Activated CD8-positive, alpha-beta memory T cell treated with anti-CD3 and anti-CD28 coated beads for 48 hours (primary cell): Measurements from ENCODE around the gene ESR2.

ENCODE experiments used
- DNase-seq, 3 experiments: peaks; one replicate each; pipeline ENCODE4 v3.0.0-alpha.2; 2020; ENCODE audit warnings: low read depth in 2 of 3, low spot score in 2 of 3

The ESR2 gene

GRCh38 chr14:64092940-64093339 lies 201.2 kb downstream of the ESR2 start:
- no peak for DNase-seq

DNA sequence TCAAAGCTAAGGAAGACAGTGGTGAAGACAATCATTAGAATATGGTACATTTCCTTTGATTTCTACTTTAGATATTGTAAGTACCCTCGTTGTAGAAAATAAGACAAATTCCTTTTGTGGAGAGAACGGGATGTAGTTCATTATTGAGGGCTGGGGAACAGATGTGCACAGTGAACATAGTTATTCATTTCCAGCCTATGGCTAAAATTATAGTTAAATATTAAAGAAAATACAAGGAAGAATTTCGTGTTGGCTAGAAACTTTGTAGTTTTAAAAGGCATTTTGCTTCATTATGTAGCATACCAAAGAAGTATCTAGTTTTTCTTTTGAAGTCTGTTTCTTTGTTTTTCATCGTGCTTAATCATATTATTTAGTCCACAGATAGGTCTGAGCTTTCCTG lies 201.8 kb downstream of the ESR2 start:
- no peak for DNase-seq

- DNase-seq: no peak
Measured at GRCh38 chr14:64091217-64091616, 203.0 kb downstream of the ESR2 start.

DNA sequence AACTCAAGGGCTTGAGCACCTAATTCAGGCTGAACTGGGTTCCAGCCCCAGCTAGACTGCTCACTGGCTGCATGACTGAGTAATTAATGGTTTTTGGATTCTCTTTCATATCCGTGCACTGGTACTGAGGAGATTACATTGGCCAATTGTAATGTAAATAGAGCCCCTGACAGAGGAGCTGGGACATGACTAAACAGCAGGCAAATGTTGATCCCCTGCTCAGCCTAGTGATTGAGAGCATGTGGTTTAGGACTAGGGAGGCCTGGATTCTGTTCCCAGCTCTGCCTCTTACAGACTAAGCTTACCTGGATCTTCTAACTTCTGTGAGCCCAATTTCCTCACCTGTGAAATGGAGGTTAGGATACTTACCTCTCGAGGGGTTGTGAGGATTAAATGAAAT lies 204.3 kb downstream of the ESR2 start:
- DNase-seq: no peak

- no peak for DNase-seq
Measured at GRCh38 chr14:64088647-64088964, 205.6 kb downstream of the ESR2 start.

DNA sequence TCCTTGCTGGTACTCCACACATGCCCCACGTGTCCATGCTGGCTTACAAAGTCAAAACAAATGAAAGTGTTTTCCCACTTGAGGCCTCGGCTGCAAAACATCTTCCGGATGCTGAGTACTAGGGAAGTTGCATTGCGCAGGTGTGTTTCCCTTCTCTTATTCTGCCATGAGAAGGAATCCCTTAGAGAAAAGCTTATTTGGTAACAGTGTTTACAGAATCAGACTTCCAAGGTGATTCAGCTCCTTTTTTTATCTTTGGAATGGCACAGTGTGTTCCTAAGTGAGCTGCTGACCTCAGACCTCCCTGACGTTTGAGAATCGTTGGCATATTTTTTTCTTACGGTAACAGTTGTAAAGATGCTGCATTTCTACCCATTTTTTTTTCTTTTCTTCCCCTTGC lies 211.3 kb downstream of the ESR2 start:
- no peak for DNase-seq

DNA sequence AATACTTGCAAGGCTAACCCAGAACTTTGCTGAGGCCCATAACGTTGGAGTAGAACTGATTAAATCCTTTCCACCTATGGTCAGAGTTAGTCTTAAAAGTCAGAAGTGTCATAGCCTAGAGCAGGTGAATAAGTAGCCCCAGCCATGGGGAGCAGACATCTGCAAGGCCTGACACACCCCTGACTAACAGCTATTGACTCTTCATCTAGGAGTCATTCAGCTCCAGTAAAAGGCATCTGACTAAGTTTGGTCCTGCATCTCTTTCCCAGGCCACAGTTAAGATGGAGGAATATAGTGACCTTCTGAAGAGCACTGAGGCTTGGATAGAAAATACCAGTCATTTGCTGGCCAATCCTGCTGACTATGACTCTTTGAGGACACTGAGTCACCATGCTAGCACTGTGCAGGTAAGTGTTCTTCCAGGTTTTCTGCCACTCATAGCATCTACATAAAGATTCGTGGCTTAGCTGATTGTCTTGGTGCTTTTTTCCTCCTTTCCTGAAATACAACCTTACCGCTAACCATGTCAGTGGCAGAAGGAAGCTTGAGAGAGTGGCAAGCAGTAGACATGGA lies 212.9 kb downstream of the ESR2 start:
- no peak for DNase-seq

GRCh38 chr14:64080452-64080851 lies 213.7 kb downstream of the ESR2 start:
- no peak for DNase-seq

DNA sequence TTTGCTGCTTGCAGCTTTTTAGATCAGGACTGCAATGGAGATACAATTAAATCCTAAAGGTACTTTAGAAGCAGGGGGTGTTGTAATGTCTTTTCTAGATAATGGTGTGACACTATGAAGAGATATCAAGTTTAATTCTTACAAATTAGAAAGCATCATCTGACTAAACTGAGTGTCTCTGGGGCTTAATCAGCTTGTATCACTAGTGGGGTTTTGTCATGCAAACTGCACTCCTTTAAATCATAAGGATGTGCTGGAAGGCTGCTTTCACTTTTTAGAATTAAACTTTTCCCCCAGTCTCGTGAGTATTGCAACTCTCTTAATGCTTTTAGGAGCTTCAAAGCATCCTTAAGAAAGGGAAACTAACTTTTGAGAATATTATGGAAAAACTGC lies 218.6 kb downstream of the ESR2 start:
- no peak for DNase-seq

DNA sequence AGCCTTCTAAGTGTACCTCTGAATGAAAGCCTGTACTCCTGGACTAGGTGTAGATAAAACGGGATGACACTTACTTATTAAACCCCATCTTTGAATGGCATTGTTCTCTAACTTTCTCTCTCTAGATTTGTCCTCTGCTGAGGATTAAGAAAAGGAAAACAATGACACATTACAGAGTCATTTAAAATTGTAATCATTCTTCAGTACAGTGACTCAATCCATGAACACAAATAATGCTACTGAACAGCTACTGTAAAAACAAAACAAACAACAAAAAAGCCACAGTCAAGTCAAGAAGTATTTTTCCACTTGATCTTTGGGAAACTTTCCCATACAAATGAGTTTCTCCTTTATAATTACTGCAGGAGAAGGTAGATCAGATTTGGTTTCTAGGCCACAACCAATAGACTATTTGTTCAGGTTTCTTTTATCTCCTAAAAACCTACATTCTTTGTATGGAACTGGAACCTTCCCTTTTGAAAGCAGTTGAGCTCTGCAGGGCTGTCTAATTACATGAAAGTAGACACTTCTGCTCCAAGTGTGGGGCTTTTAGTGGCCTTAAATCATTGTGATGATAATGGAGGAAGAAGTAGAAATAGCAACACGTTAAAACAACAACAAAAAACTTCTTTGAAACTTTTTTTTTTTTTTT lies 219.1 kb downstream of the ESR2 start:
- DNase-seq: no peak

GRCh38 chr14:64069634-64070359 lies 224.4 kb downstream of the ESR2 start:
- DNase-seq: no peak

- no peak for DNase-seq
Measured at GRCh38 chr14:64064447-64064846, 229.7 kb downstream of the ESR2 start.

- no peak for DNase-seq
Measured at GRCh38 chr14:64062381-64063115, 231.6 kb downstream of the ESR2 start.

- DNase-seq: no peak
Measured at GRCh38 chr14:64061706-64062105, 232.5 kb downstream of the ESR2 start.

- no peak for DNase-seq
Measured at GRCh38 chr14:64061115-64061514, 233.1 kb downstream of the ESR2 start.

- DNase-seq: no peak
Measured at GRCh38 chr14:64060648-64061096, 233.5 kb downstream of the ESR2 start.

- no peak for DNase-seq
Measured at GRCh38 chr14:64060199-64060545, 234.0 kb downstream of the ESR2 start.

GRCh38 chr14:64059454-64060198 lies 234.5 kb downstream of the ESR2 start:
- no peak for DNase-seq

DNA sequence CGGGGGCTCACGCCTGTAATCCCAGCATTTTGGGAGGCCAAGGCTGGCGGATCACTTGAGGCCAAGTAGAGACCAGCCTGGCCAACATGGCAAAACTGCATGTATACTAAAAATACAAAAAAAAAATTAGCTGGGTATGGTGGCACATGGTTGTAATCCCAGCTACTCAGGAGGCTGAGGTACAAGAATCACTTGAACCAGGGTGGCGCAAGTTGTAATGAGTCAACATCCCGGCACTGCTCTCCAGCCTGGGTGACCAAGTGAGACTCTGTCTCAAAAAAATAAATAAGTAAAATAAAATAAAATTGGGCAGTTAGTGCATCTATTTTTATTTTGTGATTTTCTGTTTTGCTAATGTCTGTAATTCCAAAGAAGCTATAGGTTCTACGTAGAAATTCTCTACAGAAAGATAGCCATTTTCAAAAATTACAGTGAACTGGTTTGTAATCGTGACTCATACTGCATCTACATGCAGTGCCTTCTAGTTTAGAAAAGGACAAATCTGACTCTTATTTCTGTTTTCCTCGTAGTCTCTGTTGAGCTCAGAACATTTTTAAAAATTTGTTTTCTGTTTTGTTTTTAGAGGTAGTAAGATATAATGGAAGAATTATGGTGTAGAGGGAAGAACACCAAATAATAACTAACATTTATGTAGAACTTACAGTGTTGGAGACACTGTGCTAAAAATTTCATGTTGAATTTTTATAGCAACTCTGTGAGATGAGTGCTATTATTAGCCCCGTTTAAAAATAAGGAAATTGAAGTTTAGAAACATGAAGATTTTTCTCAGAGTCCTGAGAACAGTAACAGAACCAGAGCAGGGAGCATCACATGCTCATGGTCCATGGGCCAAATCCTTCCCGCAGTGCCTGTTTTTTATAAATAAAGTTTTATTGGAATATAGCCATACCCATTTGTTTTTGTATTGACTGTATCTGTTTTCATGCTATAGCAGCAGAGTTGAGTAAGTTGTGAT lies 240.2 kb downstream of the ESR2 start:
- DNase-seq: no peak
